Raji (cell line): Measurements from ENCODE around the gene BAD.

ENCODE experiments used
- POLR2A ChIP-seq: IDR thresholded peaks from 2 replicates; pipeline ENCODE4 v1.6.1; 2011; ENCODE audit warnings: low read depth, low read length, control low read depth; ENCODE audit not compliant: insufficient read depth

Gene BAD

GRCh38 chr11:64317961-64318765, 33.7 kb upstream of the BAD start, which contains the start of gene PRDX5:
TSS of gene PRDX5 (plus strand) at chr11:64318121. CDS start at chr11:64318216, 95 bp downstream.
- TF ChIP-seq POLR2A, result peak; percentile 77

GRCh38 chr11:64317325-64317960, 33.0 kb upstream of the BAD start, which contains the start of gene TRMT112:
TSS of gene TRMT112 (minus strand) at chr11:64317559. CDS start at chr11:64317526, 33 bp downstream.
- peak; percentile 90 for TF ChIP-seq POLR2A

GRCh38 chr11:64316672-64317324, 32.3 kb upstream of the BAD start:
- no peak for TF ChIP-seq POLR2A

GRCh38 chr11:64314805-64315561, 30.5 kb upstream of the BAD start:
- TF ChIP-seq POLR2A, result 0 out of 2 replicates have a peak, but pooled peaks have one; percentile 11

- TF ChIP-seq POLR2A, result no peak
These were observed 29.8 kb upstream of the BAD start for GRCh38 chr11:64314146-64314804.

GRCh38 chr11:64313491-64314145, 29.2 kb upstream of the BAD start:
- no peak for TF ChIP-seq POLR2A

GRCh38 chr11:64312947-64313346, 28.5 kb upstream of the BAD start:
- no peak for TF ChIP-seq POLR2A

GRCh38 chr11:64306876-64307622, 22.6 kb upstream of the BAD start:
- no peak for TF ChIP-seq POLR2A

- TF ChIP-seq POLR2A, result no peak
These were observed 22.1 kb upstream of the BAD start for GRCh38 chr11:64306563-64306875.

- TF ChIP-seq POLR2A, result peak; percentile 58
These were observed 21.5 kb upstream of the BAD start for GRCh38 chr11:64305691-64306562.

- peak; percentile 62; the same call in 1 of the 2 replicates for TF ChIP-seq POLR2A
These were observed 20.7 kb upstream of the BAD start, which contains the start of gene ESRRA for GRCh38 chr11:64305075-64305690. TSS of gene ESRRA (plus strand) at chr11:64305524. CDS start at chr11:64307180, 1,656 bp downstream.

- TF ChIP-seq POLR2A, result peak; percentile 68
These were observed 20.0 kb upstream of the BAD start for GRCh38 chr11:64304316-64305072.

- no peak for TF ChIP-seq POLR2A
These were observed 19.5 kb upstream of the BAD start for GRCh38 chr11:64304032-64304315.
